HepG2 (cell line): Measurements from ENCODE around the gene MASP2. TPM values are rescaled to one million over a fixed set of nuclear protein-coding genes. Genes with fewer than 3 reads are reported as not detected.
A peak's percentile ranks its signal among the peaks of the same experiment; 100 is the strongest.

ENCODE experiments used
- ATAC-seq: fragments of 200-7000 bp; cut with Tn5 transposase; 3 replicates; pipeline ENCODE4 v1.9.1; 2020; ENCODE audit warnings: mild to moderate bottlenecking, moderate library complexity
- BruUV-seq: library from RNA; stranded (reverse); fragments of 400-500 nt; replicated peaks from 2 replicates; lab custom pipeline; 2021; lab: Mats Ljungman, UMichigan
- CTCF ChIA-PET: fragments of 300-600 bp; formaldehyde crosslinking; extraction: SDS; loops from one replicate; lab custom pipeline; 2021; ENCODE audit warnings: low total read pairs, inconsistent platforms, low intra/inter-chr PET ratio; lab: Yijun Ruan, JAX
- POLR2A ChIA-PET: fragments of 350-600 bp; sonication (Branson Sonifier 250); formaldehyde crosslinking; loops from one replicate; lab custom pipeline; 2020; ENCODE audit warnings: antibody characterized with exemption, inconsistent platforms; lab: Yijun Ruan, JAX
- DNase-seq: peaks from one replicate; pipeline ENCODE4 v3.0.0-alpha.2; 2015; ENCODE audit warnings: low spot score
- FAIRE-seq: peaks from 3 replicates; lab custom pipeline; 2011; peaks lifted over from hg19 to GRCh38; lab: Jason Lieb, UNC
- H2AFZ ChIP-seq: one replicate; pipeline ENCODE4 v1.6.1; 2011; ENCODE audit warnings: low read length, inconsistent platforms
- H3K27ac ChIP-seq: fragments of 300-600 bp; 3 replicates; pipeline ENCODE4 v1.8.0; 2011; ENCODE audit warnings: mixed run types, mild to moderate bottlenecking, mixed read lengths, low read length, inconsistent platforms; ENCODE audit not compliant: insufficient read depth; ENCODE audit errors: extremely low read length
- H3K27me3 ChIP-seq, 2 experiments: fragments of 200-600 bp in 1 of 2; 2 replicates in 1 of 2; 3 replicates in 1 of 2; pipeline versions ENCODE4 v1.6.0 to v1.8.0; 2011; ENCODE audit warnings: low read length in 2 of 2, mild to moderate bottlenecking in 2 of 2, moderate library complexity in 2 of 2, inconsistent platforms in 1 of 2; ENCODE audit not compliant: insufficient read depth in 2 of 2, control insufficient read depth in 1 of 2
- H3K36me3 ChIP-seq, 2 experiments: fragments of 200-600 bp in 1 of 2; replicated peaks in 1 of 2; 2 replicates in 1 of 2; 3 replicates in 1 of 2; pipeline versions ENCODE4 v1.5.1 to v1.8.0; 2011; ENCODE audit warnings: low read length in 2 of 2, inconsistent platforms in 1 of 2; ENCODE audit not compliant: insufficient read depth in 2 of 2, control insufficient read depth in 1 of 2
- H3K4me1 ChIP-seq: 2 replicates; pipeline ENCODE4 v1.5.1; 2012; ENCODE audit warnings: low read length, inconsistent platforms; ENCODE audit not compliant: insufficient read depth
- H3K4me2 ChIP-seq: 2 replicates; pipeline ENCODE4 v1.6.0; 2011; ENCODE audit warnings: low read depth, low read length, inconsistent platforms
- H3K4me3 ChIP-seq, 3 experiments: fragments of 200-600 bp in 1 of 3; sonication (generic), shearing (Covaris generic) in 1 of 3; replicated peaks in 1 of 3; 2 replicates each; pipeline ENCODE4 v1.5.1; 2011 to 2016; ENCODE audit warnings: low read length in 3 of 3, inconsistent platforms in 2 of 3, low read depth in 2 of 3, mild to moderate bottlenecking in 2 of 3, control low read depth in 1 of 3, mixed read lengths in 1 of 3; ENCODE audit not compliant: insufficient read depth in 1 of 3
- H3K79me2 ChIP-seq: one replicate; pipeline ENCODE4 v1.6.1; 2011; ENCODE audit warnings: low read length, inconsistent platforms; ENCODE audit not compliant: insufficient read depth
- H3K9ac ChIP-seq: 2 replicates; pipeline ENCODE4 v1.6.0; 2011; ENCODE audit warnings: mild to moderate bottlenecking, low read depth, low read length, inconsistent platforms; ENCODE audit not compliant: insufficient read depth
- H3K9me3 ChIP-seq: 2 replicates; pipeline ENCODE4 v1.5.1; 2012; ENCODE audit warnings: mild to moderate bottlenecking, low read length
- H4K20me1 ChIP-seq: 2 replicates; pipeline ENCODE4 v1.6.0; 2011; ENCODE audit warnings: inconsistent platforms, mild to moderate bottlenecking, low read length, moderate library complexity; ENCODE audit not compliant: insufficient read depth
- AGO2 ChIP-seq: fragments of 200-400 bp; formaldehyde crosslinking; optimal IDR thresholded peaks from 2 replicates; pipeline ENCODE3; 2017; ENCODE audit warnings: mild to moderate bottlenecking, low read depth, low read length, moderate library complexity
- AHR ChIP-seq: IDR thresholded peaks from 2 replicates; pipeline ENCODE4 v1.6.1; 2018; ENCODE audit warnings: missing genetic modification reagents, missing compliant biosample characterization
- HDAC2 ChIP-seq: sonication (generic); formaldehyde crosslinking; IDR thresholded peaks from 2 replicates; pipeline ENCODE4 v1.4.0; 2020; ENCODE audit warnings: missing genetic modification reagents
- MXD1 ChIP-seq: sonication (generic); formaldehyde crosslinking; IDR thresholded peaks from 2 replicates; pipeline ENCODE4 v1.4.0; 2020; ENCODE audit warnings: mild to moderate bottlenecking, missing genetic modification reagents
- NCOA1 ChIP-seq: sonication (generic); formaldehyde crosslinking; IDR thresholded peaks from 2 replicates; pipeline ENCODE4 v1.9.0; 2021; ENCODE audit warnings: missing genetic modification reagents
- NPAS2 ChIP-seq: sonication (generic); formaldehyde crosslinking; IDR thresholded peaks from 2 replicates; pipeline ENCODE4 v1.8.0; 2022; ENCODE audit warnings: mild to moderate bottlenecking, missing genetic modification reagents, borderline replicate concordance
- ZBTB49 ChIP-seq: sonication (generic); formaldehyde crosslinking; IDR thresholded peaks from 2 replicates; pipeline ENCODE4 v1.4.0; 2020; ENCODE audit warnings: missing genetic modification reagents, borderline replicate concordance
- ZNF232 ChIP-seq: sonication (generic); formaldehyde crosslinking; IDR thresholded peaks from 2 replicates; pipeline ENCODE4 v1.4.0; 2020; ENCODE audit warnings: missing genetic modification reagents, borderline replicate concordance
- ZNF44 ChIP-seq: sonication (generic); formaldehyde crosslinking; IDR thresholded peaks from 2 replicates; pipeline ENCODE4 v1.5.1; 2020; ENCODE audit warnings: mild to moderate bottlenecking, missing genetic modification reagents
- WGBS: methylation state at CpG from one replicate; pipeline ENCODE4 v1.1.6; 2017; ENCODE audit warnings: low lambda C conversion rate; 5-methylcytosine and 5-hydroxymethylcytosine counted together
- in situ Hi-C: cut with HindIII; loops from 2 replicates; pipeline ENCODE4 v1.10.0; 2017; ENCODE audit warnings: low pct_unique_long_range_greater_than_20kb; ENCODE audit not compliant: extremely low pct_ligation_motif_present
- intact Hi-C: fragments of 100-400 bp; cut with micrococcal nuclease; formaldehyde crosslinking; loops from one replicate; pipeline ENCODE4 v1.10.0; 2022; ENCODE audit not compliant: unreplicated experiment
- polyA plus RNA-seq, 8 experiments: library from polyadenylated mRNA; depleted of rRNA in 3 of 8; stranded (reverse) in 7 of 8; unstranded in 1 of 8; fragments of >200 nt; fragmentation: Illumina TruSeq in 4 of 8; extraction: Trizol in 4 of 8; gene quantifications; 2 replicates each; pipeline versions ENCODE4 v1.2.1 to v1.2.3, GENCODE V29; 2011 to 2016; ENCODE audit warnings: low read depth in 4 of 8, missing spikeins in 1 of 8, mixed read lengths in 1 of 8; ENCODE audit not compliant: insufficient read depth in 1 of 8
- total RNA-seq, 5 experiments: library from RNA; depleted of rRNA; stranded (reverse); fragments of >200 nt; fragmentation: Illumina TruSeq; extraction: Trizol; gene quantifications; 2 replicates each; pipeline ENCODE4 v1.2.3, GENCODE V29; 2016; ENCODE audit warnings: low read depth in 1 of 5
- TF ChIP-seq, protein P1 (sequence below): sonication (generic); formaldehyde crosslinking; IDR thresholded peaks from 2 replicates; pipeline ENCODE4 v1.8.0; 2022; ENCODE audit warnings: low read depth, missing genetic modification reagents
- TF ChIP-seq, protein P2 (sequence below): sonication (generic); formaldehyde crosslinking; IDR thresholded peaks from 2 replicates; pipeline ENCODE4 v1.4.0; 2020; ENCODE audit warnings: mild to moderate bottlenecking, missing genetic modification reagents

The MASP2 gene
- total and polyA plus RNA-seq, 2 of the 13 experiments (the other 11 are each of a cell fraction or from before 2014, with no cell fraction given) = 7.1 to 11.8 TPM

DNA sequence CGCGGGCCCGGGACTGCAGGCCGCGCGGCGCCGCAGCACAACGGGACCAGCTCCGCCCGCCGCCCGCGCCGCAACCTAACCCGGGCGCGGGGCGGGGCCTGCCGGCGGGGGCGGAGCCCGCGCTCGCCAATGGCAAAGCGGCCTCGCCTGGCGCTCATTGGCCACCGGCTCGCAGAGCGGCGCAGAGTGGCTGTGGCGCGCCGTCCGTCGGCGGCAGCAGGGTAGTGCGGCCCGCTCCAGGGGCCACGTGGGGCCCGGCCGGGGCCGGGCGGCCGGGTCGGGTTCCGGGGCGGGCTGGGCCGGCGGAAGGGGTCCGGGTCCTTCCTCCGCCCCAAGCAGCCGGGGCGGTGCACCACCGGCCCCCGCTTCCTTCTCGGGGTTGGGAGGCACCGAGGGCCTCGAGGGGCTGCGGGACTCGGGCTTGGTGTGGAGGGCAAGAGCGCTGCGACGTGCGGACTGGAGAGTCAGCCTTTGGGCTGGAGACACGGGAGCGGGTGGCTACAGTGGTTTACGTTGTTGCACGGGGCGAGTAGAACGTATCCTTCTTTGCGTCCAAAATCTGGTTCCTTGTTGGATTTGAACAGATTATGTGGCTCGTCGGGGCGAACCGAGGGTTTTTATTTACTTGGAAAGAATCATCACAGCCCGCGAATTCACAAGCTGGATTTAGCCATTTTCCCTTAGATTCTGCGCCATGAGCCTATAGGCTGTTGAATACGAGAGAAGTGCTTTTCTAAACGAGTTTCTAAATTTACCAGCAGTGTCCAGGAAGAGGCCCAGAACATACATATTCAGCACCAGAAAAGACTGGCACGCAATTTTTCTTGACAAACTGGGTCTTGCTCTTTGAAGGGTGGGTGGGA lies 13.2 kb upstream of the MASP2 start, which contains the start of gene SRM (continued):
- TF ChIP-seq ZBTB49 (CRISPR knock-in tag) = no peak
- TF ChIP-seq, protein P1, sequence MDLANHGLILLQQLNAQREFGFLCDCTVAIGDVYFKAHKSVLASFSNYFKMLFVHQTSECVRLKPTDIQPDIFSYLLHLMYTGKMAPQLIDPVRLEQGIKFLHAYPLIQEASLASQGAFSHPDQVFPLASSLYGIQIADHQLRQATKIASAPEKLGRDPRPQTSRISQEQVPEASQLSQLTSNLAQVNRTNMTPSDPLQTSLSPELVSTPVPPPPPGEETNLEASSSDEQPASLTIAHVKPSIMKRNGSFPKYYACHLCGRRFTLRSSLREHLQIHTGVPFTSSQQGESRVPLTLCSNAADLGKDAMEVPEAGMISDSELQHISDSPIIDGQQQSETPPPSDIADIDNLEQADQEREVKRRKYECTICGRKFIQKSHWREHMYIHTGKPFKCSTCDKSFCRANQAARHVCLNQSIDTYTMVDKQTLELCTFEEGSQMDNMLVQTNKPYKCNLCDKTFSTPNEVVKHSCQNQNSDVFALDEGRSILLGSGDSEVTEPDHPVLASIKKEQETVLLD (CRISPR knock-in tag) = peak; percentile 87
- TF ChIP-seq, all 625 proteins: peak for 99

DNA sequence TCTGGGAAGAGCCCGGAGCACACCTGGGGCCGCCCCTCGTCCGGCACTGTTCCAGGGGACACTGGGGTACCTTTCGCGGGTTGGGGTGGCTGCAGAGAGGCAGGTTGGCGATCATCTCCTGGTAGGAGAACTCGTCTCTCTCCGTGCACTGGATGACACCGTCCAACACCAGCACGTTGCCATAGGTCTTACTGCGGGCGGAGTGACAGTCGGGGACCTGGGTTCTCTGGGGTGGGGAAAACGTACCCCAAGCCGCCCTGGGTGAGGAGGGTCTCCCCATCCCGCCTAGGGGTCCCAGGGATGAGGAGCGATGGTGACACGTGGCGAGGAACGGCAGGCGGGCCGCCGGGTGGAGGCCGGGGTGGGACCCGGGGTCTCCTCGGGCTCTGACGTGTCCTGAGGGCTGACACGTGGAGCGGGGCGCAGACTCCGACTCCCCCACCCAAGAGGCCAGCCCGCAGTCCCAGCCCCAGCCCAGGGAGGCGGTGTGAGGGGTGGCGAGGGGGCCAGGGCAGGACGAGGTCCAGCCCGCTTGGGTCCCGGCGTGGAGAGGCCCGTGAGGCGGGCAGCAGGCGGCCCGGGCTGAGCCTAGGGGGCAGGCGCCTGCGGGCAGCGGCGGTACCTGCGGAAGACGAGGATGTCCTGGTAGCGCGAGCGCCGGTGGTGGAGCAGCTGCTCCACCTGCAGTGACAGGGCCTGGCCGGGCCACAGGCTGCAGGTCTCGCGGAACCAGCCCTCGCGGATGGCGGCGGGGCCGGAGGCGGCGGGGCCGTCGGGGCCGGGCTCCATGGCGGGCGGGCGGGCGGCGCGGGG lies 12.3 kb upstream of the MASP2 start:
- ChIA-PET POLR2A (interaction anchor here (0.6 to 2.8 kb wide), 7 partner anchors 9 to 208 kb away, joined by 3 to 18 read pairs (median 3); partner anchors contain the start of genes EXOSC10, MASP2, MTOR and TARDBP), CTCF (interaction anchor here (1.5 kb wide), 1 partner anchor 22 kb away, joined by 5 read pairs; no protein-coding TSS in a partner anchor)
- peaks cover 32% of the 10 kb centered on the region for H3K4me1 ChIP-seq
- DNase-seq = no peak
- H3K27me3 ChIP-seq = no peaks in the 10 kb centered on the region; a peak in 1 of 5 replicates
- H3K27ac ChIP-seq = peak overlapping the region; percentile 73
- H2AFZ ChIP-seq = no peak overlapping the region
- H3K9me3 ChIP-seq = no peaks in the 10 kb centered on the region
- peak overlapping the region; percentile 91 for H3K9ac ChIP-seq
- H3K79me2 ChIP-seq = peaks cover 16% of the 10 kb centered on the region
- peak; percentile 6 for ATAC-seq
- peaks cover 3 to 33% of the 10 kb centered on the region in 2 experiments; a peak in 4 of 5 replicates for H3K36me3 ChIP-seq
- H3K4me3 ChIP-seq = peak overlapping the region; percentile 85 to 97 (median 86)
- no peaks in the 10 kb centered on the region for H4K20me1 ChIP-seq
- WGBS = no CpG with 5 or more reads among the region's 72 CpGs
- in situ Hi-C loops (no loop called here), intact Hi-C loops (no loop called here)
- FAIRE-seq = no peak
- H3K4me2 ChIP-seq = peak overlapping the region; percentile 89
- BruUV-seq = no TSS peak
- TF ChIP-seq HDAC2 = peak; percentile 37; the same call in 1 of the 2 replicates
- TF ChIP-seq NPAS2 = 0 out of 2 replicates have a peak, but pooled peaks have one; percentile 19
- peak; percentile 80; the same call in 1 of the 2 replicates for TF ChIP-seq MXD1 (CRISPR knock-in tag)
- TF ChIP-seq ZNF232 (CRISPR knock-in tag) = peak; percentile 67; the same call in 1 of the 2 replicates
- TF ChIP-seq, protein P2, sequence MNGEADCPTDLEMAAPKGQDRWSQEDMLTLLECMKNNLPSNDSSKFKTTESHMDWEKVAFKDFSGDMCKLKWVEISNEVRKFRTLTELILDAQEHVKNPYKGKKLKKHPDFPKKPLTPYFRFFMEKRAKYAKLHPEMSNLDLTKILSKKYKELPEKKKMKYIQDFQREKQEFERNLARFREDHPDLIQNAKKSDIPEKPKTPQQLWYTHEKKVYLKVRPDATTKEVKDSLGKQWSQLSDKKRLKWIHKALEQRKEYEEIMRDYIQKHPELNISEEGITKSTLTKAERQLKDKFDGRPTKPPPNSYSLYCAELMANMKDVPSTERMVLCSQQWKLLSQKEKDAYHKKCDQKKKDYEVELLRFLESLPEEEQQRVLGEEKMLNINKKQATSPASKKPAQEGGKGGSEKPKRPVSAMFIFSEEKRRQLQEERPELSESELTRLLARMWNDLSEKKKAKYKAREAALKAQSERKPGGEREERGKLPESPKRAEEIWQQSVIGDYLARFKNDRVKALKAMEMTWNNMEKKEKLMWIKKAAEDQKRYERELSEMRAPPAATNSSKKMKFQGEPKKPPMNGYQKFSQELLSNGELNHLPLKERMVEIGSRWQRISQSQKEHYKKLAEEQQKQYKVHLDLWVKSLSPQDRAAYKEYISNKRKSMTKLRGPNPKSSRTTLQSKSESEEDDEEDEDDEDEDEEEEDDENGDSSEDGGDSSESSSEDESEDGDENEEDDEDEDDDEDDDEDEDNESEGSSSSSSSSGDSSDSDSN (CRISPR knock-in tag) = peak; percentile 36; the same call in 1 of the 2 replicates
- TF ChIP-seq AHR (CRISPR knock-in tag) = 0 out of 2 replicates have a peak, but pooled peaks have one; percentile 51
- TF ChIP-seq NCOA1 (CRISPR knock-in tag) = 0 out of 2 replicates have a peak, but pooled peaks have one; percentile 51
- no peak for TF ChIP-seq ZNF44 (CRISPR knock-in tag)
- TF ChIP-seq AGO2 = peak; percentile 64
